PC-3 (cell line): Measurements from ENCODE around the gene GLYATL1B. TPM values are rescaled to one million over a fixed set of nuclear protein-coding genes. Genes with fewer than 3 reads are reported as not detected.
"Not testable (repeated sequence)": the region's sequence is repeated elsewhere in the genome, so short reads cannot be mapped to it uniquely, and the experiment has no call there.

Source experiments
- ATAC-seq: fragments of 200-7000 bp; cut with Tn5 transposase; 2 replicates; pipeline ENCODE4 v1.9.1; 2020; ENCODE audit warnings: mild to moderate bottlenecking, moderate library complexity
- BruUV-seq: library from RNA; stranded (reverse); fragments of 400-500 nt; replicated peaks from 2 replicates; lab custom pipeline; 2021; lab: Mats Ljungman, UMichigan
- CTCF ChIA-PET: fragments of 300-600 bp; sonication (Branson Sonifier 250); formaldehyde crosslinking; loops from one replicate; lab custom pipeline; 2022; ENCODE audit warnings: antibody characterized with exemption; lab: Charles Lee
- POLR2A ChIA-PET: fragments of 300-600 bp; sonication (Branson Sonifier 250); formaldehyde crosslinking; loops from one replicate; lab custom pipeline; 2022; ENCODE audit warnings: antibody characterized with exemption; ENCODE audit not compliant: unreplicated experiment; lab: Charles Lee
- DNase-seq: peaks from one replicate; pipeline ENCODE4 v3.0.0-alpha.2; 2015
- H2AFZ ChIP-seq: fragments of 300-600 bp; sonication (generic); 2 replicates; pipeline ENCODE4 v1.6.0; 2016; ENCODE audit warnings: antibody characterized with exemption, low read length
- H3F3A ChIP-seq: fragments of 300-600 bp; sonication (generic); one replicate; pipeline ENCODE4 v1.6.0; 2017; ENCODE audit warnings: antibody characterized with exemption, low read length, control low read depth, mild to moderate bottlenecking; ENCODE audit not compliant: unreplicated experiment
- H3K27ac ChIP-seq: fragments of 300-600 bp; sonication (generic); 2 replicates; pipeline ENCODE4 v1.5.1; 2016; ENCODE audit warnings: mild to moderate bottlenecking, low read length
- H3K27me3 ChIP-seq: fragments of 300-600 bp; sonication (generic); 2 replicates; pipeline ENCODE4 v1.6.1; 2016; ENCODE audit warnings: low read length, mixed read lengths
- H3K36me3 ChIP-seq: fragments of 300-600 bp; sonication (generic); 2 replicates; pipeline ENCODE4 v1.6.1; 2016; ENCODE audit warnings: low read depth, mixed run types, low read length, mixed read lengths
- H3K4me1 ChIP-seq: fragments of 300-600 bp; sonication (generic); 2 replicates; pipeline ENCODE4 v1.5.1; 2016; ENCODE audit warnings: low read length; ENCODE audit not compliant: insufficient read depth
- H3K4me2 ChIP-seq: fragments of 300-600 bp; sonication (generic); 2 replicates; pipeline ENCODE4 v1.6.0; 2016; ENCODE audit warnings: low read length
- H3K4me3 ChIP-seq: fragments of 300-600 bp; sonication (generic); 2 replicates; pipeline ENCODE4 v1.5.1; 2016; ENCODE audit warnings: mild to moderate bottlenecking, low read length, mixed read lengths
- H3K79me2 ChIP-seq: fragments of 300-600 bp; sonication (generic); 2 replicates; pipeline ENCODE4 v1.6.1; 2017; ENCODE audit warnings: low read length, mixed read lengths
- H3K9ac ChIP-seq: fragments of 300-600 bp; sonication (generic); 2 replicates; pipeline ENCODE4 v1.6.0; 2016; ENCODE audit warnings: mild to moderate bottlenecking, low read length
- H3K9me2 ChIP-seq: fragments of 300-600 bp; sonication (generic); replicated peaks from 2 replicates; pipeline ENCODE4 v1.6.1; 2016; ENCODE audit warnings: mixed run types, low read length, mixed read lengths
- H3K9me3 ChIP-seq: fragments of 300-600 bp; sonication (generic); 2 replicates; pipeline ENCODE4 v1.6.1; 2016; ENCODE audit warnings: low read length, mixed read lengths
- H4K20me1 ChIP-seq: fragments of 300-600 bp; sonication (generic); 2 replicates; pipeline ENCODE4 v1.6.1; 2016; ENCODE audit warnings: low read length, mixed read lengths
- CTCF ChIP-seq: fragments of 300-600 bp; sonication (generic); conservative IDR thresholded peaks from 2 replicates; pipeline ENCODE4 v1.5.1; 2017; ENCODE audit warnings: antibody characterized with exemption, low read depth, mild to moderate bottlenecking, low read length
- EZH2phosphoT487 ChIP-seq: fragments of 300-600 bp; sonication (generic); IDR thresholded peaks from 2 replicates; pipeline ENCODE4 v1.6.1; 2018; ENCODE audit warnings: mild to moderate bottlenecking, antibody characterized with exemption, low read length, borderline replicate concordance
- intact Hi-C: fragments of 100-400 bp; cut with micrococcal nuclease; formaldehyde crosslinking; loops from 2 replicates; pipeline ENCODE4 v1.9.0; 2023
- total RNA-seq: library from RNA; depleted of rRNA; stranded (reverse); fragments of >200 nt; gene quantifications from 2 replicates; pipeline ENCODE4 v1.2.3, GENCODE V29; 2014

GLYATL1B gene
- total RNA-seq, 1 experiment from 2014 or later = not detected

- H3K4me1 ChIP-seq, H3K4me2 ChIP-seq, BruUV-seq, H3K9ac ChIP-seq, H3K36me3 ChIP-seq, POLR2A ChIA-PET, H3K4me3 ChIP-seq, CTCF ChIA-PET, ATAC-seq, H3K9me3 ChIP-seq, DNase-seq, H2AFZ ChIP-seq, H3F3A ChIP-seq, H4K20me1 ChIP-seq, H3K79me2 ChIP-seq, H3K27ac ChIP-seq, intact Hi-C loops, H3K9me2 ChIP-seq: not testable (repeated sequence)
- peaks cover 56% of the 10 kb centered on the region for H3K27me3 ChIP-seq
These were observed 33.8 kb upstream of the GLYATL1B start for GRCh38 chr11:59052355-59052754.

GRCh38 chr11:59053387-59053786 is 32.7 kb upstream of the GLYATL1B start:
- no TSS peak for BruUV-seq
- H3K36me3 ChIP-seq = no peaks in the 10 kb centered on the region
- no peaks in the 10 kb centered on the region for H3K9me2 ChIP-seq
- ATAC-seq (peak; percentile 51; the same call in 1 of the 2 replicates), DNase-seq (peak; percentile 75)
- H3K4me3 ChIP-seq = no peak overlapping the region
- CTCF ChIA-PET = no interaction called here
- H4K20me1 ChIP-seq = no peaks in the 10 kb centered on the region
- H3K4me1 ChIP-seq = peaks cover 7% of the 10 kb centered on the region; the same call in 1 of the 2 replicates
- H2AFZ ChIP-seq = no peak overlapping the region
- no peaks in the 10 kb centered on the region for H3K79me2 ChIP-seq
- H3K4me2 ChIP-seq = no peak overlapping the region
- TF ChIP-seq CTCF (peak; percentile 85), EZH2phosphoT487 (no peak)
- intact Hi-C loops = loop anchor here (1.0 kb wide), 2 partner anchors 83 to 105 kb away; no protein-coding TSS in a partner anchor
- no peak overlapping the region for H3K27ac ChIP-seq
- no peaks in the 10 kb centered on the region for H3K9me3 ChIP-seq
- POLR2A ChIA-PET = no interaction called here
- H3K27me3 ChIP-seq = peaks cover 48% of the 10 kb centered on the region
- H3F3A ChIP-seq = no peaks in the 10 kb centered on the region
- no peak overlapping the region for H3K9ac ChIP-seq

DNA sequence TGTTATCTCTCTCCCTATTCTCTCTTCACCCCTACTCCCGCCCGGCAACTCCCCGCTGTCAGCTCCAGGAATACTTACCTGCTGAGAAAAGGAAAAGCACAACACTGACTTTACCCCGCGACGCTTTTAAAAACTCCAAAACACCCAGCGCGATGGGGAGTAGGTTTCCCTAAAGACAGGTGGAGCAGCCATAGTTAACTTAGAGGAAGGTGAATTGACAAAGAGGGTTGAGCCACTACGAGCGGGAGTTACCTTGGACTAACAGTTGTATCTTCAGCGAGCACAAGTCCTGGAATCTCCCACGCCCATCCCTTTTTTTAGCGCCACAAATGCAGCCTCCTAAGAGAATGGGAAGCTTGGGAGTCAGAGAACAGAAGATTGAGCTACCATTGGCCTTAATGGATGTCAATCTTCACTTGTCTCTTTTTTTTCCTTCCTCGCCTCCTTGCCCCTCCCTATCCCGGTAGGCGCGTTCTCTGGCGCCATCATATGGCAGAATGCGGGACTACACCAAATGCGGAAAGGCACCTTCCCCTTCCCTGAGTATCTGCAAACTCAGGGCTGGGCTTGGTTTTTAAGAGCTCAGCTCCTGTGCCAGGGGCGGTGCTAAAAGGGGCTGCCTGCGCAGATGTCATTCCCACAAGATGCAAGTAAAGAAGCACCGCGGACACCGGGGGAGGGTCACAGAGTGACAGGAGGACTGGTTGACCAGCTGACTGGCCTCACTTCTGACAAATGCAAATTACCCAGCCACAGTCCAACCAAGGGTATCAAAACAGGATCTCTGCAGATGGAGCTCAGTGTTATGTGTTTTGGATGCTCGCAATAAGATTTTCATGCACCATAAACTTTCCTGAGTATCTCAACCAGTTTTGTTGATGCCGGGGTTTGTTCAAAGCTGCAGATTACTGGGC is 27.7 kb upstream of the GLYATL1B start:
- TF ChIP-seq CTCF = peak; percentile 91
- H3K79me2 ChIP-seq, BruUV-seq, H3K9ac ChIP-seq, H3K27ac ChIP-seq, intact Hi-C loops, H3K9me2 ChIP-seq, H4K20me1 ChIP-seq, H3K4me1 ChIP-seq, H3K9me3 ChIP-seq, H3F3A ChIP-seq, H3K36me3 ChIP-seq: not testable (repeated sequence)
- CTCF ChIA-PET = interaction anchor here (0.5 to 1.2 kb wide), 7 partner anchors 9 to 598 kb away, joined by 3 to 7 read pairs (median 4); no protein-coding TSS in a partner anchor
- H3K27me3 ChIP-seq = peaks cover 49% of the 10 kb centered on the region
- H3K4me2 ChIP-seq = peak overlapping the region; percentile 79
- ATAC-seq = peak; percentile 97
- peak overlapping the region; percentile 59 for H3K4me3 ChIP-seq
- H2AFZ ChIP-seq = peak overlapping the region; percentile 84
- DNase-seq = peak; percentile 98
- POLR2A ChIA-PET = interaction anchor here (0.6 kb wide), 1 partner anchor 404 kb away, joined by 3 read pairs; no protein-coding TSS in a partner anchor

- H3K4me2 ChIP-seq, BruUV-seq, ATAC-seq, H3K4me3 ChIP-seq, H3K9me2 ChIP-seq, H3K9me3 ChIP-seq, DNase-seq, CTCF ChIA-PET, intact Hi-C loops, H3K4me1 ChIP-seq, H3K79me2 ChIP-seq, H3K36me3 ChIP-seq, H4K20me1 ChIP-seq, H3K27ac ChIP-seq, H3K9ac ChIP-seq, H3F3A ChIP-seq, H2AFZ ChIP-seq, POLR2A ChIA-PET: not testable (repeated sequence)
- H3K27me3 ChIP-seq = peaks cover 58% of the 10 kb centered on the region
These were observed 26.0 kb upstream of the GLYATL1B start for GRCh38 chr11:59060096-59060495.
